GM12878 (cell line): ENCODE data around the gene TEX264. TPM values are rescaled to one million over a fixed set of nuclear protein-coding genes. Genes with fewer than 3 reads are reported as not detected.
A peak's percentile ranks its signal among the peaks of the same experiment; 100 is the strongest.

ENCODE experiments used
- ATAC-seq: fragments of 200-7000 bp; cut with Tn5 transposase; 3 replicates; pipeline ENCODE4 v1.9.1; 2020; ENCODE audit warnings: mild to moderate bottlenecking, moderate library complexity
- BruUV-seq: library from RNA; stranded (reverse); fragments of 400-500 nt; replicated peaks from 2 replicates; lab custom pipeline; 2021; lab: Mats Ljungman, UMichigan
- CTCF ChIA-PET: fragments of 300-600 bp; sonication (Branson Sonifier 250); formaldehyde crosslinking; extraction: SDS; loops from one replicate; lab custom pipeline; 2021; ENCODE audit warnings: inconsistent platforms; lab: Yijun Ruan, JAX
- POLR2A ChIA-PET: fragments of 350-600 bp; formaldehyde crosslinking; extraction: SDS; loops from one replicate; lab custom pipeline; 2021; ENCODE audit warnings: inconsistent platforms; lab: Charles Lee
- RAD21 ChIA-PET: fragments of 300-600 bp; sonication (Branson Sonifier 250); formaldehyde crosslinking; loops from one replicate; lab custom pipeline; 2023; ENCODE audit warnings: antibody characterized with exemption; ENCODE audit not compliant: unreplicated experiment; lab: Charles Lee
- SMC1A ChIA-PET: fragments of 300-600 bp; sonication (Branson Sonifier 250); formaldehyde crosslinking; loops from one replicate; lab custom pipeline; 2023; ENCODE audit not compliant: unreplicated experiment, uncharacterized antibody; lab: Charles Lee
- DNase-seq: peaks from one replicate; pipeline ENCODE4 v3.0.0-alpha.2; 2011; ENCODE audit warnings: low read depth, low spot score
- FAIRE-seq: peaks from 3 replicates; lab custom pipeline; 2011; peaks lifted over from hg19 to GRCh38; lab: Jason Lieb, UNC
- H2AFZ ChIP-seq: 2 replicates; pipeline ENCODE4 v1.6.0; 2011; ENCODE audit warnings: low read depth, low read length, control low read depth; ENCODE audit not compliant: control insufficient read depth
- H3K27ac ChIP-seq: 2 replicates; pipeline ENCODE4 v1.5.1; 2011; ENCODE audit warnings: control low read depth; ENCODE audit not compliant: control insufficient read depth, insufficient read depth
- H3K27me3 ChIP-seq, 2 experiments: replicated peaks in 1 of 2; 2 replicates each; pipeline versions ENCODE4 v1.6.0 to v1.6.1; 2011; ENCODE audit warnings: low read length in 1 of 2; ENCODE audit not compliant: control insufficient read depth in 2 of 2, insufficient read depth in 2 of 2
- H3K36me3 ChIP-seq, 2 experiments: 2 replicates each; pipeline ENCODE4 v1.5.1; 2011; ENCODE audit warnings: low read length in 1 of 2; ENCODE audit not compliant: control insufficient read depth in 2 of 2, insufficient read depth in 2 of 2
- H3K4me1 ChIP-seq: 2 replicates; pipeline ENCODE4 v1.6.1; 2011; ENCODE audit warnings: mild to moderate bottlenecking, low read length, moderate library complexity, mixed read lengths; ENCODE audit not compliant: control insufficient read depth, insufficient read depth
- H3K4me2 ChIP-seq: 2 replicates; pipeline ENCODE4 v1.6.0; 2011; ENCODE audit warnings: control low read depth; ENCODE audit not compliant: control insufficient read depth, insufficient read depth
- H3K4me3 ChIP-seq: fragments of 200-600 bp; sonication (generic); 2 replicates; pipeline ENCODE4 v1.5.1; 2016
- H3K79me2 ChIP-seq: 2 replicates; pipeline ENCODE4 v1.6.0; 2011; ENCODE audit warnings: low read length; ENCODE audit not compliant: control insufficient read depth, insufficient read depth
- H3K9ac ChIP-seq: 2 replicates; pipeline ENCODE4 v1.8.0; 2011; ENCODE audit warnings: low read length, control low read depth, mixed read lengths; ENCODE audit not compliant: control insufficient read depth, insufficient read depth
- H3K9me3 ChIP-seq: replicated peaks from 3 replicates; pipeline ENCODE4 v1.5.1; 2011; ENCODE audit warnings: mild to moderate bottlenecking, low read length; ENCODE audit not compliant: control insufficient read depth, insufficient read depth
- H4K20me1 ChIP-seq: 2 replicates; pipeline ENCODE4 v1.6.0; 2011; ENCODE audit not compliant: control insufficient read depth, insufficient read depth
- BCLAF1 ChIP-seq: fragments of 450-650 bp; IDR thresholded peaks from 2 replicates; pipeline ENCODE4 v1.6.1; 2017; ENCODE audit warnings: antibody characterized with exemption, mild to moderate bottlenecking, moderate library complexity
- CREM ChIP-seq: IDR thresholded peaks from 2 replicates; pipeline ENCODE4 v1.6.1; 2014; ENCODE audit warnings: antibody characterized with exemption, low read depth
- EP300 ChIP-seq, 2 experiments: fragments of 150-350 bp in 1 of 2; IDR thresholded peaks; 2 replicates each; pipeline ENCODE4 v1.6.1; 2011 to 2012; ENCODE audit warnings: low read depth in 2 of 2, low read length in 2 of 2, borderline replicate concordance in 1 of 2, improper control_type of control experiment in 1 of 2, inconsistent platforms in 1 of 2; ENCODE audit not compliant: control insufficient read depth in 1 of 2
- IKZF1 ChIP-seq: fragments of 450-650 bp; conservative IDR thresholded peaks from 2 replicates; pipeline ENCODE4 v1.6.1; 2017; ENCODE audit warnings: antibody characterized with exemption, mild to moderate bottlenecking
- TCF3 ChIP-seq: IDR thresholded peaks from 2 replicates; pipeline ENCODE4 v1.6.1; 2012; ENCODE audit warnings: low read depth, mild to moderate bottlenecking, low read length, borderline replicate concordance; ENCODE audit not compliant: insufficient read depth
- ZNF217 ChIP-seq: fragments of 450-650 bp; IDR thresholded peaks from 2 replicates; pipeline ENCODE4 v1.6.1; 2017; ENCODE audit warnings: antibody characterized with exemption, mild to moderate bottlenecking
- WGBS: methylation state at CpG from one replicate; pipeline ENCODE4 v1.1.6; 2016; ENCODE audit warnings: low lambda C conversion rate; ENCODE audit not compliant: insufficient replicate concordance, insufficient coverage; ENCODE audit errors: missing lambda C conversion rate; 5-methylcytosine and 5-hydroxymethylcytosine counted together
- in situ Hi-C: fragments of 300-500 bp; cut with MboI; formaldehyde crosslinking; loops from 9 replicates; pipeline ENCODE4 v1.14.3; 2018; ENCODE audit warnings: mixed read lengths
- intact Hi-C: fragments of 100-400 bp; cut with micrococcal nuclease; formaldehyde crosslinking; loops from one replicate; pipeline ENCODE4 v1.14.2; 2022; ENCODE audit not compliant: unreplicated experiment
- polyA plus RNA-seq, 11 experiments: library from polyadenylated mRNA; depleted of rRNA in 4 of 11; unstranded in 6 of 11; stranded (reverse) in 5 of 11; fragments of >200 nt; fragmentation: Nextera tagmentation in 4 of 11; fragmentation: Illumina TruSeq in 1 of 11; extraction: Ambion mirVana in 4 of 11; extraction: Trizol in 1 of 11; gene quantifications; 1 replicate in 1 of 11; 2 replicates in 10 of 11; pipeline versions ENCODE4 v1.2.1 to v1.2.3, GENCODE V29; 2011 to 2016; ENCODE audit warnings: inconsistent platforms in 2 of 11, missing spikeins in 2 of 11, low read depth in 1 of 11
- total RNA-seq, 4 experiments: library from RNA; depleted of rRNA in 3 of 4; stranded (reverse); fragments of >200 nt in 3 of 4; fragmentation: Illumina TruSeq in 1 of 4; extraction: Trizol in 1 of 4; gene quantifications; 2 replicates each; pipeline versions ENCODE4 v1.2.1 to v1.2.3, GENCODE V29; 2013 to 2021
- TF ChIP-seq, protein P1 (sequence below): fragments of 450-650 bp; IDR thresholded peaks from 2 replicates; pipeline ENCODE4 v1.6.1; 2017; ENCODE audit warnings: mild to moderate bottlenecking, moderate library complexity
- TF ChIP-seq, protein P2 (sequence below): fragments of 450-650 bp; conservative IDR thresholded peaks from 2 replicates; pipeline ENCODE4 v1.6.1; 2017; ENCODE audit warnings: mild to moderate bottlenecking, moderate library complexity

The TEX264 gene
- total and polyA plus RNA-seq, 10 of the 15 experiments (the other 5 are each of a cell fraction or from before 2014, with no cell fraction given): 3.6 to 63.0 (median 52.4) TPM

- TF ChIP-seq BCLAF1 (no peak), TCF3 (no peak)
- TF ChIP-seq, all 136 proteins: peak for 0
Observed at GRCh38 chr3:51670053-51670822, 814 bp upstream of the TEX264 start (continued).

DNA sequence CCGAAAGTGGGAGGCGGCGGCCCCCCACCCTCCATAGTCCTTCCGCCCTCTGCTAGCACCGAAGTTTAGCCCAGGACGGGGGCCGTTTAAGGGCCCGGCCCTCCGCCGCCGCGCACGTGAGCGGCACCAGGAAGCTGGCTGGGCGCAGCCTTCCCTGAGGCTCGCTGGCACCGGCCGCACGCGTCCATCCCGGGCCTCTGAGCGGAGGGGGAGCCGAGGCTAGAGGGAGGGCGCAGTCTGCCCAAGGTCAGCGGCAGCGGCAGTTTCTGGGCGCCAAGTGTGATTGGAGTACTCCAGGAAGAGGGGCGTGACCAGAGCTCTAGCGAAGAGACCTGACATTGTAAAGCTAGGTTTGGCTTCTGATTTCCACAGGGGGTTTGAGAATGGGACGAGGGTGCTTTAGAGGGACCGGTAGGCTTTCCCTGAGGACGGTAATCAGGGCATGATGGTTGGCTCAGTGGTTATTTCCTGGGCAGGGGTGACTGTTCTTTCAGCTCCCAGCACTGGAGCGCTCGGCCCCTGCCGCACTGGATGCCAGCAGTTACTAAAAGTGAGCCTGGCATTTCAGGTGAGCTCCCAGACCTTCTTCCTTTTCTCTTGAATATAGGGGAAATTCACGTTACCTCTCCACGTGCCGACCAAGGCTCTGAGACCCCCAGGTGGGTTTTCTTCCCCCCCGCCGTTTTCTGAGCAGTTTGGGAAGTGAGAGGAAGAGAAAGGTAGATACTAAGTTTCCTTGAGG lies 853 bp downstream of the TEX264 start:
- 2% methylated on average over 39 of the region's 40 CpGs for WGBS
- BruUV-seq: no TSS peak
- H3K27ac ChIP-seq: peak overlapping the region; percentile 93
- no peaks in the 10 kb centered on the region; a peak in 3 of 4 replicates for H3K36me3 ChIP-seq
- peaks cover 3% of the 10 kb centered on the region; the same call in 1 of the 2 replicates for H4K20me1 ChIP-seq
- DNase-seq (no peak), ATAC-seq (peak; percentile 79), FAIRE-seq (peak; percentile 23)
- H3K4me1 ChIP-seq: peaks cover 22% of the 10 kb centered on the region
- POLR2A ChIA-PET: interaction anchor here (0.6 to 7.5 kb wide), 5 partner anchors 8 to 171 kb away, joined by 3 to 105 read pairs (median 3); partner anchors contain the start of gene DCAF1
- H2AFZ ChIP-seq: peak overlapping the region; percentile 90
- intact Hi-C loops (loop anchor here (5.0 kb wide), 1 partner anchor 285 kb away; the partner anchor contains the start of gene MANF), in situ Hi-C loops (no loop called here)
- CTCF ChIA-PET: interaction anchor here (0.5 to 14.0 kb wide), 10 partner anchors 10 to 355 kb away, joined by 3 to 331 read pairs (median 5); partner anchors contain the start of genes DCAF1, MANF and RBM15B
- H3K4me2 ChIP-seq: peak overlapping the region; percentile 98
- H3K79me2 ChIP-seq: peaks cover 19% of the 10 kb centered on the region
- RAD21 ChIA-PET: interaction anchor here (1.1 to 9.9 kb wide), 5 partner anchors 10 to 170 kb away, joined by 5 to 189 read pairs (median 6); partner anchors contain the start of gene DCAF1
- no peaks in the 10 kb centered on the region for H3K27me3 ChIP-seq
- H3K9me3 ChIP-seq: no peaks in the 10 kb centered on the region
- H3K4me3 ChIP-seq: peak overlapping the region; percentile 57
- SMC1A ChIA-PET: interaction anchor here (1.1 to 8.7 kb wide), 5 partner anchors 9 to 171 kb away, joined by 3 to 168 read pairs (median 7); partner anchors contain the start of gene DCAF1
- peak overlapping the region; percentile 87 for H3K9ac ChIP-seq
- TF ChIP-seq, protein P1, sequence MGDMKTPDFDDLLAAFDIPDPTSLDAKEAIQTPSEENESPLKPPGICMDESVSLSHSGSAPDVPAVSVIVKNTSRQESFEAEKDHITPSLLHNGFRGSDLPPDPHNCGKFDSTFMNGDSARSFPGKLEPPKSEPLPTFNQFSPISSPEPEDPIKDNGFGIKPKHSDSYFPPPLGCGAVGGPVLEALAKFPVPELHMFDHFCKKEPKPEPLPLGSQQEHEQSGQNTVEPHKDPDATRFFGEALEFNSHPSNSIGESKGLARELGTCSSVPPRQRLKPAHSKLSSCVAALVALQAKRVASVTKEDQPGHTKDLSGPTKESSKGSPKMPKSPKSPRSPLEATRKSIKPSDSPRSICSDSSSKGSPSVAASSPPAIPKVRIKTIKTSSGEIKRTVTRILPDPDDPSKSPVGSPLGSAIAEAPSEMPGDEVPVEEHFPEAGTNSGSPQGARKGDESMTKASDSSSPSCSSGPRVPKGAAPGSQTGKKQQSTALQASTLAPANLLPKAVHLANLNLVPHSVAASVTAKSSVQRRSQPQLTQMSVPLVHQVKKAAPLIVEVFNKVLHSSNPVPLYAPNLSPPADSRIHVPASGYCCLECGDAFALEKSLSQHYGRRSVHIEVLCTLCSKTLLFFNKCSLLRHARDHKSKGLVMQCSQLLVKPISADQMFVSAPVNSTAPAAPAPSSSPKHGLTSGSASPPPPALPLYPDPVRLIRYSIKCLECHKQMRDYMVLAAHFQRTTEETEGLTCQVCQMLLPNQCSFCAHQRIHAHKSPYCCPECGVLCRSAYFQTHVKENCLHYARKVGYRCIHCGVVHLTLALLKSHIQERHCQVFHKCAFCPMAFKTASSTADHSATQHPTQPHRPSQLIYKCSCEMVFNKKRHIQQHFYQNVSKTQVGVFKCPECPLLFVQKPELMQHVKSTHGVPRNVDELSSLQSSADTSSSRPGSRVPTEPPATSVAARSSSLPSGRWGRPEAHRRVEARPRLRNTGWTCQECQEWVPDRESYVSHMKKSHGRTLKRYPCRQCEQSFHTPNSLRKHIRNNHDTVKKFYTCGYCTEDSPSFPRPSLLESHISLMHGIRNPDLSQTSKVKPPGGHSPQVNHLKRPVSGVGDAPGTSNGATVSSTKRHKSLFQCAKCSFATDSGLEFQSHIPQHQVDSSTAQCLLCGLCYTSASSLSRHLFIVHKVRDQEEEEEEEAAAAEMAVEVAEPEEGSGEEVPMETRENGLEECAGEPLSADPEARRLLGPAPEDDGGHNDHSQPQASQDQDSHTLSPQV: no peak
- TF ChIP-seq ZNF217 (no peak), CREM (no peak), IKZF1 (no peak), EP300 (IDR thresholded peaks at IDR 0.05; ENCODE audit: borderline replicate concordance in 1 of 2, control insufficient read depth in 1 of 2, low read depth in 2 of 2, low read length in 2 of 2) (no peak)
- TF ChIP-seq, protein P2, sequence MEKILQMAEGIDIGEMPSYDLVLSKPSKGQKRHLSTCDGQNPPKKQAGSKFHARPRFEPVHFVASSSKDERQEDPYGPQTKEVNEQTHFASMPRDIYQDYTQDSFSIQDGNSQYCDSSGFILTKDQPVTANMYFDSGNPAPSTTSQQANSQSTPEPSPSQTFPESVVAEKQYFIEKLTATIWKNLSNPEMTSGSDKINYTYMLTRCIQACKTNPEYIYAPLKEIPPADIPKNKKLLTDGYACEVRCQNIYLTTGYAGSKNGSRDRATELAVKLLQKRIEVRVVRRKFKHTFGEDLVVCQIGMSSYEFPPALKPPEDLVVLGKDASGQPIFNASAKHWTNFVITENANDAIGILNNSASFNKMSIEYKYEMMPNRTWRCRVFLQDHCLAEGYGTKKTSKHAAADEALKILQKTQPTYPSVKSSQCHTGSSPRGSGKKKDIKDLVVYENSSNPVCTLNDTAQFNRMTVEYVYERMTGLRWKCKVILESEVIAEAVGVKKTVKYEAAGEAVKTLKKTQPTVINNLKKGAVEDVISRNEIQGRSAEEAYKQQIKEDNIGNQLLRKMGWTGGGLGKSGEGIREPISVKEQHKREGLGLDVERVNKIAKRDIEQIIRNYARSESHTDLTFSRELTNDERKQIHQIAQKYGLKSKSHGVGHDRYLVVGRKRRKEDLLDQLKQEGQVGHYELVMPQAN: peak; percentile 61
